A673 (cell line): Measurements from ENCODE around the gene BARHL1. TPM values are rescaled to one million over a fixed set of nuclear protein-coding genes. Genes with fewer than 3 reads are reported as not detected.
A peak's percentile ranks its signal among the peaks of the same experiment; 100 is the strongest.

Experiments used
- BruUV-seq: library from RNA; stranded (reverse); fragments of 400-500 nt; replicated peaks from 2 replicates; lab custom pipeline; 2021; lab: Mats Ljungman, UMichigan
- CTCF ChIA-PET: fragments of 300-600 bp; sonication (Branson Sonifier 250); formaldehyde crosslinking; loops from one replicate; lab custom pipeline; 2022; ENCODE audit warnings: antibody characterized with exemption; lab: Charles Lee
- POLR2A ChIA-PET: fragments of 300-600 bp; sonication (Branson Sonifier 250); formaldehyde crosslinking; loops from one replicate; lab custom pipeline; 2022; ENCODE audit warnings: antibody characterized with exemption; ENCODE audit not compliant: low non-redundant PET; lab: Charles Lee
- DNase-seq: peaks from one replicate; pipeline ENCODE4 v3.0.0-alpha.2; 2015; ENCODE audit warnings: low spot score
- H3K27ac ChIP-seq: fragments of 200-600 bp; sonication (generic); 2 replicates; pipeline ENCODE4 v1.5.1; 2016; ENCODE audit warnings: mixed run types, low read depth, mild to moderate bottlenecking, mixed read lengths, antibody characterized with exemption, low read length; ENCODE audit not compliant: poor library complexity, severe bottlenecking
- H3K27me3 ChIP-seq: fragments of 200-600 bp; sonication (generic); replicated peaks from 2 replicates; pipeline ENCODE4 v1.6.1; 2017; ENCODE audit warnings: mixed run types, low read depth, mild to moderate bottlenecking, mixed read lengths, antibody characterized with exemption, low read length; ENCODE audit not compliant: insufficient read depth, poor library complexity
- H3K36me3 ChIP-seq: fragments of 200-600 bp; sonication (generic); 2 replicates; pipeline ENCODE4 v1.6.1; 2016; ENCODE audit warnings: mixed run types, mild to moderate bottlenecking, mixed read lengths, antibody characterized with exemption, low read length; ENCODE audit not compliant: insufficient read depth, poor library complexity, severe bottlenecking
- H3K4me1 ChIP-seq: fragments of 200-600 bp; sonication (generic); 2 replicates; pipeline ENCODE4 v1.6.1; 2017; ENCODE audit warnings: mixed run types, mild to moderate bottlenecking, mixed read lengths, antibody characterized with exemption, low read length; ENCODE audit not compliant: insufficient read depth, poor library complexity, severe bottlenecking
- H3K4me3 ChIP-seq: fragments of 200-600 bp; sonication (generic); 2 replicates; pipeline ENCODE4 v1.5.1; 2016; ENCODE audit warnings: low read depth, mixed run types, mild to moderate bottlenecking, mixed read lengths, low read length; ENCODE audit not compliant: poor library complexity, severe bottlenecking
- H3K9me3 ChIP-seq: fragments of 200-600 bp; sonication (generic); 2 replicates; pipeline ENCODE4 v1.6.1; 2016; ENCODE audit warnings: mixed run types, low read depth, mild to moderate bottlenecking, mixed read lengths, antibody characterized with exemption, low read length; ENCODE audit not compliant: poor library complexity, severe bottlenecking
- EZH2 ChIP-seq: fragments of 200-600 bp; sonication (generic); IDR thresholded peaks from 2 replicates; pipeline ENCODE4 v1.6.1; 2017; ENCODE audit warnings: borderline replicate concordance, low read depth, mild to moderate bottlenecking, mixed read lengths, antibody characterized with exemption, low read length; ENCODE audit not compliant: poor library complexity, severe bottlenecking
- intact Hi-C: fragments of 100-400 bp; cut with micrococcal nuclease; formaldehyde crosslinking; loops from one replicate; pipeline ENCODE4 v1.10.0; 2022; ENCODE audit not compliant: unreplicated experiment
- total RNA-seq: library from RNA; stranded (reverse); gene quantifications from 2 replicates; pipeline ENCODE4 v1.2.3, GENCODE V29; 2021
- TF ChIP-seq, protein P1 (sequence below): fragments of 300-800, 200-600 bp; sonication (generic); conservative IDR thresholded peaks from 2 replicates; pipeline ENCODE4 v1.5.1; 2017; ENCODE audit warnings: low read depth, mild to moderate bottlenecking, antibody characterized with exemption, low read length, moderate library complexity, mixed read lengths

BARHL1 gene
- total RNA-seq, 1 experiment from 2014 or later, result not detected

DNA sequence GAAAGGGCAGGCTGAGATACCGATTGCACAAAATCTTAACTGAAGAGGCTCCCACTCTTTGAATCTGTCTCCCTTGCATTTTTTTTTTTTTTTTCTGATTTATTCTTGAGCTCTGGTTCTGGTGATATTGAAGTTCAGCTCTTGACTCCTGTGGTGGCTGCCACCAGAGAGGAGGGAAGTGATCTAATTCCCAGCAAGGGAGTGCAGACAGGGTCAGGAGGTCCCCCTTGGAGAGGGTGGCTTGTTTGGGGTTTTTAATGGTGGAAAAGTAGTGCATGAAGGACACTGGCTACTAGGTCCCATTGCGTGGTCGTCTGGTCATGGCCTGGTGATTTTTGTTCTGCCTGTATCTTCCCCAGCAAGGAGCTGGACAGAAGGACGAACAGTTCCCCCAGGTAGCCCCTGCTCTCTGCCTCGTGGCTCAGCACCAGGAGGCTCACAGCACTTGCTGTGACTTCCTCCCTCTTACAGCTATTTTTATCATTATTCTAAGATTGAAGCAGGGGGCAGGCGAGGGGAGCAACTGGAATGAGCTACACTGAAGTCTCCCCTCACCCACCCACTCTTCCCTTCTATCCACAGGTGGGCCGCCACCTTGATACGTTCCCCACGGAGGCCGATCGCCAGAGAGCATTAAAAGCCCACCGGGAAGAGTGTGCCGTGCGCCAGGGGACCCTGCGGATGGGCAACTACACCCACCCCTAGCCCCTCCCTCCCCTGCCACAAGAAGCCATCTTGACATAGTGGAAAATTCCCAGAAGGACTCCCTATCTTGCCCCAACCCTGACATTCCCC lies 10.4 kb upstream of the BARHL1 start:
- TF ChIP-seq EZH2, result no peak
- TF ChIP-seq, protein P1, sequence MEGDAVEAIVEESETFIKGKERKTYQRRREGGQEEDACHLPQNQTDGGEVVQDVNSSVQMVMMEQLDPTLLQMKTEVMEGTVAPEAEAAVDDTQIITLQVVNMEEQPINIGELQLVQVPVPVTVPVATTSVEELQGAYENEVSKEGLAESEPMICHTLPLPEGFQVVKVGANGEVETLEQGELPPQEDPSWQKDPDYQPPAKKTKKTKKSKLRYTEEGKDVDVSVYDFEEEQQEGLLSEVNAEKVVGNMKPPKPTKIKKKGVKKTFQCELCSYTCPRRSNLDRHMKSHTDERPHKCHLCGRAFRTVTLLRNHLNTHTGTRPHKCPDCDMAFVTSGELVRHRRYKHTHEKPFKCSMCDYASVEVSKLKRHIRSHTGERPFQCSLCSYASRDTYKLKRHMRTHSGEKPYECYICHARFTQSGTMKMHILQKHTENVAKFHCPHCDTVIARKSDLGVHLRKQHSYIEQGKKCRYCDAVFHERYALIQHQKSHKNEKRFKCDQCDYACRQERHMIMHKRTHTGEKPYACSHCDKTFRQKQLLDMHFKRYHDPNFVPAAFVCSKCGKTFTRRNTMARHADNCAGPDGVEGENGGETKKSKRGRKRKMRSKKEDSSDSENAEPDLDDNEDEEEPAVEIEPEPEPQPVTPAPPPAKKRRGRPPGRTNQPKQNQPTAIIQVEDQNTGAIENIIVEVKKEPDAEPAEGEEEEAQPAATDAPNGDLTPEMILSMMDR, result no peak
- Histone ChIP-seq H3K27me3 (peaks cover 67% of the 10 kb centered on the region), H3K9me3 (no peaks in the 10 kb centered on the region), H3K4me3 (no peak overlapping the region), H3K36me3 (no peaks in the 10 kb centered on the region), H3K27ac (no peak overlapping the region), H3K4me1 (no peaks in the 10 kb centered on the region)
- CTCF ChIA-PET, result no interaction called here
- intact Hi-C loops, result loop anchor here (10.0 kb wide), 1 partner anchor 233 kb away; no protein-coding TSS in a partner anchor
- no peak for DNase-seq
- no TSS peak for BruUV-seq
- POLR2A ChIA-PET, result no interaction called here

DNA sequence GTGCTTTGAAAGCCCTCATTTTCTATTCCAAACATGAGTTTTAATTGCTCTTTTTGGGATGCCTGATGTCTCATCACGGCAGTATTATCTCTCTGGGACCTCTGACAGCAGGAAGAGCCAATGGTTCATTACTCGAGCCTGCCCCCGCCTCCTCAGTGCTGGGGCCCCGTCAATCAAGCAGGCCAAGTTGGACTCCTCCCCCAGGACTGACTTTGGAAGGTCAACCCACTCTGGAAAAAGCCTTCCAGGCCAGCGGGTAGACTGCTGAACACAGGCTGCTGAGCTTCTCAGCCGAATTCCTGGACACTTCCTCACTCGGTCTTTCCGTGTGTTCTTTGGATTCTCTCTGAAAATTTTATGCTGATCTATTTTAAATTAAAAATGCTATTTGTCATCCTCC lies 9.5 kb upstream of the BARHL1 start:
- POLR2A ChIA-PET, result no interaction called here
- no peak for DNase-seq
- Histone ChIP-seq H3K4me1 (no peaks in the 10 kb centered on the region), H3K27ac (no peak overlapping the region), H3K4me3 (no peak overlapping the region), H3K27me3 (peaks cover 67% of the 10 kb centered on the region), H3K9me3 (no peaks in the 10 kb centered on the region), H3K36me3 (no peaks in the 10 kb centered on the region)
- no TSS peak for BruUV-seq
- TF ChIP-seq, protein P1, result no peak
- no peak for TF ChIP-seq EZH2
- CTCF ChIA-PET, result no interaction called here
- intact Hi-C loops, result loop anchor here (10.0 kb wide), 1 partner anchor 232 kb away; no protein-coding TSS in a partner anchor

DNA sequence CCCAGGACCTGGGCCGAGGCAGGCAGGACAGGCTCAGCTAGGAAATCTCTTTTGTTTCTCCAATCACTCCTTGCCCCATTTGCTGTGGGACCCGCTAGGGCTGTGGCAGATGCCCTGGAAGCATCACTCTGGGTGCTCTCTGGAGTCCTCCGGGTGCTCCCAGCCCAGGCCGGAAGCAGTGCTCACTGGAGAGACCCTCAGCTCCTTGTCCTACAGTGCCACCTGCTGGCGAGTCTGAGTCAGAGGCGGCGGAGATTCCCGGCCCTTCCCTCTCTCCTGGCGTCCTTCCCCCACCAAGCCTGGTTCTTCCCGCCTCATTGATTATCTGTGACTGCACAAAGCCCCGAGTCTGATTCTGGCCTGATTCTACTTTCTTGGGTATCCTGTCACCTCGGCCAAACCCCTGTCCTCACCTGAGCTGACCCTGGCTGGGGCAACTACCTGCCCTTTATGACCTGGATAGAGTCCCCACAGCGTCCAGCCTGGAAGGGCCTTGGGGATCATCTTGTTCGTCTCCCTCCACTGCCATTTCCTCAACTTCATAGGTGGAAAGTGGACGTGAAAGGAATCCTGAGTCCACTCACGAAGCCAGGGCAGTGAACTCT lies 7.3 kb upstream of the BARHL1 start:
- POLR2A ChIA-PET, result no interaction called here
- intact Hi-C loops, result loop anchor here (1.0 to 10.0 kb wide), 4 partner anchors 68 to 818 kb away; no protein-coding TSS in a partner anchor
- CTCF ChIA-PET, result no interaction called here
- no TSS peak for BruUV-seq
- peaks cover 82% of the 10 kb centered on the region for H3K27me3 ChIP-seq
- H3K27ac ChIP-seq, result no peak overlapping the region
- TF ChIP-seq, protein P1, result peak; percentile 77
- no peak for TF ChIP-seq EZH2
- peak; percentile 85 for DNase-seq
- H3K4me1 ChIP-seq, result no peaks in the 10 kb centered on the region
- no peak overlapping the region for H3K4me3 ChIP-seq
- no peaks in the 10 kb centered on the region for H3K9me3 ChIP-seq
- no peaks in the 10 kb centered on the region for H3K36me3 ChIP-seq
